Measurements from ENCODE around the gene ACOT7. TPM values are rescaled to one million over a fixed set of nuclear protein-coding genes. Genes with fewer than 3 reads are reported as not detected.

ACOT7 gene
- total and polyA plus RNA-seq, 2 experiments from 2014 or later = 20.3 to 39.9 TPM

DNA sequence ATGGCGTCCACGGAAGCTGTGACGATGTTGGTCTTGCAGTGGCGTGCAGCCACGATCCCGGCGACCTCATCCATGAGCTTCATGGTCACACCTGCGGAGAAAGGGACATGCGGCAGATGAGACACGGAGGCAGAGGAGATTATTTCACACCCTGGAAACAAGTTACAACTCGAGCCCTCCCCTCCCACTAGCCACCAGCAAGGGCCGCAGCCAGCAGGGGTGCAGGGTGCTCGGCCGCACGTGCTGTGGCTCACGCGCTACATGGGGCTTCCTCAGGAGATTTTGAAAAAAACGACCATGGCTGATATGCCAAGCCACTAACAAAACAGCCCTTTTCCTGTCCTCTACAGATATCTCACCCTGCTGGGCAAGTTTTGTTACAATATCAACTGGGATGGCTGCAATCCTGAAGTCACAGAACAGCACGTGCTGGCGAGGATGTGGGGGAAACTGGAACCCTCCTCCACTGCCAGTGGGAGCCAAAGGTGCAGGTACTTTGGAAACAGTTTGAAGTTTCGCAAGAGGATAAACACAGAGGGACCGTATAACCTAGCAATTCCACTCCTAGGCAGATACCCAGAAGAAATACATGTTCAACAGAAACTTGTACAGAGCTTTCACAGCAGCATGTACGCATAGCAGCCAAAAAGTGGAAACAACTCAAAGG lies 98.5 kb downstream of the ACOT7 start:
- TF ChIP-seq EZH2phosphoT487 (IDR thresholded peaks at IDR 0.05; ENCODE audit: low read depth, severe bottlenecking, unreplicated experiment) (no peak), EZH2 (IDR thresholded peaks at IDR 0.05; ENCODE audit: borderline replicate concordance) (no peak)
- TF ChIP-seq, protein P1, sequence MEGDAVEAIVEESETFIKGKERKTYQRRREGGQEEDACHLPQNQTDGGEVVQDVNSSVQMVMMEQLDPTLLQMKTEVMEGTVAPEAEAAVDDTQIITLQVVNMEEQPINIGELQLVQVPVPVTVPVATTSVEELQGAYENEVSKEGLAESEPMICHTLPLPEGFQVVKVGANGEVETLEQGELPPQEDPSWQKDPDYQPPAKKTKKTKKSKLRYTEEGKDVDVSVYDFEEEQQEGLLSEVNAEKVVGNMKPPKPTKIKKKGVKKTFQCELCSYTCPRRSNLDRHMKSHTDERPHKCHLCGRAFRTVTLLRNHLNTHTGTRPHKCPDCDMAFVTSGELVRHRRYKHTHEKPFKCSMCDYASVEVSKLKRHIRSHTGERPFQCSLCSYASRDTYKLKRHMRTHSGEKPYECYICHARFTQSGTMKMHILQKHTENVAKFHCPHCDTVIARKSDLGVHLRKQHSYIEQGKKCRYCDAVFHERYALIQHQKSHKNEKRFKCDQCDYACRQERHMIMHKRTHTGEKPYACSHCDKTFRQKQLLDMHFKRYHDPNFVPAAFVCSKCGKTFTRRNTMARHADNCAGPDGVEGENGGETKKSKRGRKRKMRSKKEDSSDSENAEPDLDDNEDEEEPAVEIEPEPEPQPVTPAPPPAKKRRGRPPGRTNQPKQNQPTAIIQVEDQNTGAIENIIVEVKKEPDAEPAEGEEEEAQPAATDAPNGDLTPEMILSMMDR (IDR thresholded peaks at IDR 0.05; ENCODE audit: poor library complexity) = no peak

DNA sequence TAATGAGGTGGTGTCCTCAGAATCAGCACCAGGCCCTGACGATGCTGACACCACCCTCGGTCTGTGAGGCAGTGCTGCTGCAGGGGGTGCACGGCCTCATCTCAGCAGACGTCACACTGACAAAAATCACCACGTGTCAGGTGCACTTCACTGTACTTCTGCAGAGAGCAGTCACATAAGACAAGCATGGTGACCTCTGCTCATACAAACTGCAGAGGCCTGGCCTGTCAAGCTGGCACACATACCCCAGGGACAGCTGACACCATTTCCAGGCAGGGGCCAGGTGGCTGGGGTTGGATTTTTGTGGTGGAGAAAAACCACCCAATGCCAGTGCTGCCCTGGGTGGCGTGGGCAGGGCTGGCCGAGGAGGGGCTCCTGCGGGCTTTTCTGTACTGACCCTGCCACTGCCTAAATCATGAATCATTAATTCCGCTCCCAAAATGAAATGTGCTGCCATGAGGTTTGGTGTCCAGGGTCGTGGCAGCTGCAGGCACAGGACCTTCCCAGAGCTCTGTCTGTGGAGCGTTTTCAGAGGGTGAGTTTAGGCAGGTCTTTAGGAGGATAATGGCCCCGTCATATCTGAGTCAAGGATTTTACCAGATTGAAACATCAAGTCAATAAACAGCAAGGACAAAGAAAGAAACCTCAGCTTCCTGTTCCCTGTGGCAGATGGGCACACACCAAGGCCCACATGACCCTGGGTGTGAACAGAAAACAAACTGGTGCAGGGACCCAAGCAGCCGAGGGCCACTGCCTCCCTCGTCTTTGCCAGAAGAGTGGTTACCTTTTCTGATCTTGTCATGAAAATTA lies 99.3 kb downstream of the ACOT7 start:
- Histone ChIP-seq H3K4me1 (ENCODE audit: insufficient read depth) (no peaks in the 10 kb centered on the region), H3K27me3 (no peaks in the 10 kb centered on the region), H2AFZ (no peak overlapping the region), H3K27ac (no peak overlapping the region), H3K36me3 (replicated peaks; ENCODE audit: insufficient read depth, low read depth) (no peaks in the 10 kb centered on the region), H3K9me3 (ENCODE audit: low read depth) (no peaks in the 10 kb centered on the region), H3K9me2 (replicated peaks; ENCODE audit: insufficient read depth) (no peaks in the 10 kb centered on the region), H4K20me1 (ENCODE audit: insufficient read depth, poor library complexity, severe bottlenecking) (no peaks in the 10 kb centered on the region), H3K4me2 (no peak overlapping the region), H3K4me3 (no peak overlapping the region), H3K79me2 (no peaks in the 10 kb centered on the region)
- no peak for DNase-seq (ENCODE audit: low spot score)
- TF ChIP-seq, protein P1 (IDR thresholded peaks at IDR 0.05; ENCODE audit: poor library complexity) = no peak
- no peak for TF ChIP-seq EZH2 (IDR thresholded peaks at IDR 0.05; ENCODE audit: borderline replicate concordance)
- no peak for TF ChIP-seq EZH2phosphoT487 (IDR thresholded peaks at IDR 0.05; ENCODE audit: low read depth, severe bottlenecking, unreplicated experiment)
- 94% methylated on average over 14 of the region's 14 CpGs for WGBS (ENCODE audit: low lambda C conversion rate, missing lambda C conversion rate)

More for the DNA sequence above, 98.5 kb downstream of the ACOT7 start:
- no peak for DNase-seq (ENCODE audit: low spot score)
- H3K9me3 ChIP-seq (ENCODE audit: low read depth) = no peaks in the 10 kb centered on the region
- no peak overlapping the region for H3K27ac ChIP-seq
- 92% methylated on average over 23 of the region's 23 CpGs for WGBS (ENCODE audit: low lambda C conversion rate, missing lambda C conversion rate)
- no peaks in the 10 kb centered on the region for H3K4me1 ChIP-seq (ENCODE audit: insufficient read depth)
- H3K36me3 ChIP-seq (replicated peaks; ENCODE audit: insufficient read depth, low read depth) = no peaks in the 10 kb centered on the region
- H3K79me2 ChIP-seq = no peaks in the 10 kb centered on the region
- no peaks in the 10 kb centered on the region for H3K9me2 ChIP-seq (replicated peaks; ENCODE audit: insufficient read depth)
- no peak overlapping the region for H3K4me3 ChIP-seq
- H4K20me1 ChIP-seq (ENCODE audit: insufficient read depth, poor library complexity, severe bottlenecking) = no peaks in the 10 kb centered on the region
- H3K27me3 ChIP-seq = no peaks in the 10 kb centered on the region
- H3K4me2 ChIP-seq = no peak overlapping the region
- no peak overlapping the region for H2AFZ ChIP-seq

DNA sequence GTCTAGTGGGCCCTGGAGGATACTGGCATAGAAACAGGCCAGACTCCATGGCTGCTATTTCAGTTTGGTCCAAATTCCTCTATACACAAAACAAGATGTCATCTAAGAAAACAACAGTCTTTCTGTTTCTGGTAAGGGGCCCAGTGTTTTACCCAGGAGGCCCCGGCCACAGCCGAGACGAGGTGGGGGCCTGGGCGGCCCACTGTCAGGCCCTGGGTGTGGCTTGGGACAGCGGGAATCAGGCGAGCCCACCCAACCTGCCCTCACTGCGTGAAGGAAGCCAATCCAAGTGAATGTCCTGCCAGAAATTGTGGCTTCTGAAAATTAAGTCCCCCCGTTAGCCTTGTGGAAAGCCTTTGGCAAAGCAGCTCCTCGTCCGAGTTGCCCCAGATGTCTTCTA lies 101.5 kb downstream of the ACOT7 start:
- H3K27ac ChIP-seq = no peak overlapping the region
- 86% methylated on average over 10 of the region's 10 CpGs for WGBS (ENCODE audit: low lambda C conversion rate, missing lambda C conversion rate)
- TF ChIP-seq, protein P1 (IDR thresholded peaks at IDR 0.05; ENCODE audit: poor library complexity) = no peak
- TF ChIP-seq EZH2 (IDR thresholded peaks at IDR 0.05; ENCODE audit: borderline replicate concordance) (no peak), EZH2phosphoT487 (IDR thresholded peaks at IDR 0.05; ENCODE audit: low read depth, severe bottlenecking, unreplicated experiment) (no peak)
- no peaks in the 10 kb centered on the region for H3K36me3 ChIP-seq (replicated peaks; ENCODE audit: insufficient read depth, low read depth)
- DNase-seq (ENCODE audit: low spot score) = no peak
- H3K4me2 ChIP-seq = no peak overlapping the region
- H3K4me3 ChIP-seq = no peak overlapping the region
- peaks cover 7% of the 10 kb centered on the region for H3K4me1 ChIP-seq (ENCODE audit: insufficient read depth)
- H2AFZ ChIP-seq = no peak overlapping the region
- no peaks in the 10 kb centered on the region for H4K20me1 ChIP-seq (ENCODE audit: insufficient read depth, poor library complexity, severe bottlenecking)
- H3K9me2 ChIP-seq (replicated peaks; ENCODE audit: insufficient read depth) = no peaks in the 10 kb centered on the region
- H3K9me3 ChIP-seq (ENCODE audit: low read depth) = no peaks in the 10 kb centered on the region
- no peaks in the 10 kb centered on the region for H3K79me2 ChIP-seq
- H3K27me3 ChIP-seq = no peaks in the 10 kb centered on the region
